Upper lobe of left lung (tissue), 4 donors: Measurements from ENCODE around the gene CRABP1.

Experiments used
- CTCF ChIP-seq, 6 experiments: fragments of 450-650 bp in 4 of 6; fragments of 200-600 bp in 2 of 6; sonication (generic) in 2 of 6; IDR thresholded peaks; one replicate each; pipeline ENCODE4 v1.5.1; 2016 to 2019; ENCODE audit warnings: antibody characterized with exemption in 6 of 6
- EP300 ChIP-seq, 4 donors: sonication (generic); formaldehyde crosslinking; IDR thresholded peaks; one replicate each; pipeline ENCODE4 v1.5.1; 2017; ENCODE audit warnings: antibody characterized with exemption in 4 of 4, control low read depth in 2 of 4

- TF ChIP-seq CTCF (IDR thresholded peaks at IDR 0.05) (no peak), EP300 (IDR thresholded peaks at IDR 0.05) (no peak)
Observed at GRCh38 chr15:78393137-78393536, 53.0 kb downstream of the CRABP1 start.
